Stimulated activated CD4-positive, alpha-beta T cell treated with anti-CD3 and anti-CD28 coated beads, Interleukin-2, amount 100 ng/mL, for 48 hours (primary cell): ENCODE data around the gene AANAT.
"Not testable (repeated sequence)": the region's sequence is repeated elsewhere in the genome, so short reads cannot be mapped to it uniquely, and the experiment has no call there.

Source experiments
- DNase-seq, 2 donors: peaks; one replicate each; pipeline ENCODE4 v3.0.0-alpha.2; 2020

The AANAT gene

GRCh38 chr17:76508472-76509063 is 41.2 kb downstream of the AANAT start:
- not testable (repeated sequence) for DNase-seq

DNA sequence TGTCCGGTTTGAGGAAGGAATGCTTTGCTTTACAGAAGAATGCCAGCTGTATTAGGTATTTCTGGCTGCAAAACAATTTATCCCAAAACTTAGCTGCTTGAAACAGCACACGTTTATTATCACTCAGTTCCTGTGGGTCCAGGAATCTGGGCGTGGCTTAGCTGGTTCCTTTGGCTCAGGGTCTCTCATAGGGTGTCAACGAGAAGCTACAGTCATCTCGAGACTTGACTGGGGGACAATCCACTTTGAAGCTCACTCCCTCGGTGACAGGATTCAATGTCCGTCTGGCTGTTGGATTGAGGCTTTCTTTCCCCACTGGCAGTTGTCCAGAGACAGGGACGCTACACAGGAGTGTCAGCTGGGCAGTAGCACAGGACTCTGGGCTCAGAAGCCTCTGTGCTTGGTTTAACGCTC is 43.4 kb downstream of the AANAT start:
- no peak for DNase-seq

- DNase-seq = no peak
Measured at GRCh38 chr17:76511668-76512365, 44.4 kb downstream of the AANAT start.

DNA sequence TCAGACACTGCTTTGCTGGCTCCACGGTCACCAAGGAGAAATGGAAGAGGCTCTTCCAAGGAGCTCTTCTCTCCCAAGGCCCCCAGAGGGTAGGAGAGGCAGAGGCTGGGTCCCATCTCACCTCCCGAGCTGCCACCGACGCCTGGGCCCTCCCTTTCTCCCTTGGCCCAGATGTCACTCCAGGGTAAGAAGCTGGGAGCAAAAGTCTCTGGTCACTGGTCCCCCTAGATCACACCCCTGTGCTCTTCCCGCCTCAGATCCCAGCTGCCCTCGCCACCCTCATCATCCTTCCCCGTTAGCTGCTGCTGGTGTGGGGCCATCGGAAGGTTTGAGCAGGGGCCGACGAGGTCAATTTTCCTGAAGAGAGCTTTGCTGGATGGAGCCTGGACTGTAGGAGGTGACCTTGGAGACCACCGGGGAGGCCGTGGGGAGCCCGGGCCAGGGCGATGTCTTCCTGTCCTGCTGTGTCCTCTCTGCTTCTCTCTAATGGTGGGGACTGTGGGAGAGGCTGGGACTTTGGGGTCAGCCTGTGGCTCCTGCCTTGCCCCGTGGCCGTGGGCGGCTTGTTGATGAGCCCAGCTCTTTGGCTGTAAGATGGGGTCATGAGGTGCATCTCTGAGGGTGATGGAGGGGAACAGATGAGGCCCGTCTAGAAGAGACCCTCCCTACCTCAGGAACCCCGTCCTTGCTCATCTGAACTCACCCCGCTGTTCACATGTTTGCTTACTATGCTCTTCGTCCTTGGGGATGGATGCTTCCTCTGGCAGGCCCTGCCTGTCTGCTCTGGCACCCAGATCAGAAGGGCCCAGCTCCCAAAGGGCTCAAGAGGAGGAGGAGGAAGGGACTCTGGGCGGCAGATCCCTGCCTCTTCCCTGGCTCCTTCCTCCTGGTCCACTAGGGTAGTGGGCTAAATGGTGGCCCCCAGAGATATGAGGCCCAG is 45.2 kb downstream of the AANAT start:
- DNase-seq = no peak

DNA sequence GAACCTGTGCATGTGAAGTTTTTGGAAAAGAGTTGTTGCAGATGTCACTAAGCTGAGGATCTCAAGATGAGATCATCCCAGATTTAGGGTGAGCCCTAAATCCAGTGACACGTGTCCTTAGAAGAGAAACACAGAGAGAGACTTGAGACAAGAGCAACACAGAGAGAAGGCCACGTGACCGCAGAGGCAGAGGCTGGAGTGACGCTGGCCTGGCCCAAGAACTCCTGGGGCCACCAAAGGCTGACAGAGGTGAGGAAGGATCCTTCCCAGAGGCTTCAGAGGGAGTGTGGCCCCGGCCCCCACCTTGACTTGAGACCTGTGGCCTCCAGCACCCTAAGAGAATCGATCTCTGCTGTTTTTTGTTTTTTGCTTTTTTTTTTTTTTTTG is 45.9 kb downstream of the AANAT start:
- DNase-seq = no peak

GRCh38 chr17:76514355-76514754 is 47.0 kb downstream of the AANAT start:
- DNase-seq = not testable (repeated sequence)

DNA sequence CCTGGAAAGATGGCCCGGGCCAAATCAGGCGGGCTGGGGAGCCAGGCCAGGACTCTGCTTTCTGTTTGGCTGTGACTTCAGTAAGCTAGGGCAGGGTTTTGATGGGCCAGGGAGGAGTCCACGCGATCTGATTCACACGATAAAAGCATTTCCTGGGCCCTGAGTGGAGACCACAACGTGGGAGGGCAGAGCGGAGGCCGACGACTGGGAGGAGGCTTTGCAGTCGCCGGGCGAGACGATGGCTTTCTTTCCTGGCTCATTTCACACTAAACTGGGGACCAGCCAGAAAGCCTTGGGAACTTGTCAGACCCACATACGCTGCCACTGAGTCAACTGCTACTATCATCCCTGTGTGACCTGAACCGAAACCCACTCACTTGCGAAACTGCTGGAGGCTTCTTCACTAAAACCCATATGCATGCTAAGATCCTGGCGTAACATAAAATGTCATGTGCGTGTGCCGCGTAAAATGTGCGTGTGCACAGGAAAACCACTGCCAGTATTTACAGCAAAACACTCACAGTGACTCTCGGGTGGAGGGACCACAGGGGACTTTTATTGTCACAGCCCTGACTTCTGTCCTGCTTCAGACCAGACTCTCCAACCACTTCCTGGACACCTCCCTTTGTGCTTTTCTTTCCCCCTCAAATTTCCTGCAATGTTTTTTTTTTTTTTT is 48.0 kb downstream of the AANAT start:
- peak; percentile 66 to 75 for DNase-seq

GRCh38 chr17:76517638-76518038 is 50.2 kb downstream of the AANAT start:
- DNase-seq = no peak

DNA sequence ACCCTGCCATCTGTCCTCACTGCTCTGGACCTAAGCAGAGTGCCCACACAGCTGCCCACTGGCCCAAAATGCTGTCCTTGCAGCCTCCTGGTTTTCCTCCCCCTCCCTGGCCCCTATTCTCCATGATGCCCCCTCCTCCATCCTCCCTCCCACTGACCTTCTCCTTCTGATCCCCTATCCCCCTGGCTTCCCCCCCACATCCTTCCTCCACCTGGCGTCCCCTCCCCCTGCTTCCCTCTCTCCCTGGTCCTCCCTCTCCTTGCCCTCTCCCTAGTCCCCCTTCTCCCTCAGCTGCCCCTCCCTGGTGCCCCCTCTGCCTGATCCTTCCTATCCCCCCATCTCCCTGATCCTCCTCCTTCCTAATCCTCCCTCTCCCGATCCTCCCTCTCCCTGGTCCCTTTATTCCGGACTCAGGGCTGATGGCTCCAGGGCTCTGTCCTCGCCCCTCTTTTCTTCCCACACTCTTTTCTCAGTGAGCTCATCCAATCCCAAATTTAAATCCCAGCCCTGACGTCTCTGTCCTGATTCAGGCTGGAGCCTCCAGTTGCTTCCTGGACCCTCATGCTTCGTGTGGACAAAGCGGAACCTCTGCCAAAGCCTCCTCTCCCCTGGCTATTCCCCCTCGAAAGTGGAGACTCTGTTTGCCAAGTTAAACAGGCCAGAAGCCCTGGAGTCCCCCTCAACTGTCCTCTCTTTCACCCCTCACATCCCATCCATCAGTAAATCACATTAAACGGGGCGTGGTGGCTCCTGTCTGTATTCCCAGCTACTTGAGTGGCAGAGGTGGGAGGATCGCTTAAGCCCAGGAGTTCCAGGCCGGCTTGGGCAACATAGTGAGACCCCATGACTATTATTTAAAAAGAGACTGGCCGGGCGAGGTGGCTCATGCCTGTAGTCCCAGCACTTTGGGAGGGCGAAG is 51.9 kb downstream of the AANAT start:
- no peak for DNase-seq
